H9 (cell line): ENCODE measurements around the gene HIF1A. TPM values are rescaled to one million over a fixed set of nuclear protein-coding genes. Genes with fewer than 3 reads are reported as not detected.

Source experiments
- DNase-seq: peaks from one replicate; pipeline ENCODE4 v3.0.0-alpha.2; 2017
- H2AFZ ChIP-seq: one replicate; pipeline ENCODE4 v1.6.1; 2013; ENCODE audit warnings: mild to moderate bottlenecking, low read length, control low read depth, moderate library complexity
- H2AK5ac ChIP-seq: 2 replicates; pipeline ENCODE4 v1.6.1; 2013; ENCODE audit warnings: low read length, control low read depth, mixed read lengths; ENCODE audit not compliant: insufficient read length
- H2BK120ac ChIP-seq: one replicate; pipeline ENCODE4 v1.6.1; 2013; ENCODE audit warnings: low read depth, mild to moderate bottlenecking, low read length, control low read depth, inconsistent platforms; ENCODE audit not compliant: poor library complexity, severe bottlenecking
- H2BK12ac ChIP-seq: 2 replicates; pipeline ENCODE4 v1.6.1; 2013; ENCODE audit warnings: low read length, control low read depth, mixed read lengths, low read depth; ENCODE audit not compliant: insufficient read length
- H2BK15ac ChIP-seq: 2 replicates; pipeline ENCODE4 v1.6.1; 2013; ENCODE audit warnings: low read depth, low read length, control low read depth
- H2BK20ac ChIP-seq: one replicate; pipeline ENCODE4 v1.6.1; 2013; ENCODE audit warnings: low read depth, mild to moderate bottlenecking, low read length, control low read depth, inconsistent platforms; ENCODE audit not compliant: poor library complexity, severe bottlenecking
- H2BK5ac ChIP-seq: 2 replicates; pipeline ENCODE4 v1.6.1; 2013; ENCODE audit warnings: low read length, control low read depth, mixed read lengths; ENCODE audit not compliant: insufficient read length
- H3K14ac ChIP-seq: 2 replicates; pipeline ENCODE4 v1.6.1; 2013; ENCODE audit warnings: low read length, control low read depth; ENCODE audit not compliant: insufficient read depth
- H3K18ac ChIP-seq: 2 replicates; pipeline ENCODE4 v1.6.1; 2013; ENCODE audit warnings: low read depth, mild to moderate bottlenecking, mixed read lengths, low read length, control low read depth; ENCODE audit not compliant: insufficient read length
- H3K23ac ChIP-seq: 2 replicates; pipeline ENCODE4 v1.6.1; 2013; ENCODE audit warnings: low read length, control low read depth, mixed read lengths, low read depth; ENCODE audit not compliant: insufficient read length
- H3K23me2 ChIP-seq: 2 replicates; pipeline ENCODE4 v1.6.1; 2013; ENCODE audit warnings: low read depth, mild to moderate bottlenecking, mixed read lengths, low read length, control low read depth; ENCODE audit not compliant: insufficient read length, poor library complexity, severe bottlenecking
- H3K27ac ChIP-seq: 2 replicates; pipeline ENCODE4 v1.5.1; 2013; ENCODE audit warnings: low read length, control low read depth, mixed read lengths, low read depth; ENCODE audit not compliant: insufficient read length
- H3K27me3 ChIP-seq: 2 replicates; pipeline ENCODE4 v1.6.1; 2013; ENCODE audit warnings: low read length, control low read depth, inconsistent platforms; ENCODE audit not compliant: insufficient read depth
- H3K4ac ChIP-seq: 2 replicates; pipeline ENCODE4 v1.6.1; 2013; ENCODE audit warnings: low read depth, mild to moderate bottlenecking, control low read depth, inconsistent platforms, low read length, moderate library complexity
- H3K4me1 ChIP-seq: 2 replicates; pipeline ENCODE4 v1.6.1; 2013; ENCODE audit warnings: low read length, control low read depth, inconsistent platforms; ENCODE audit not compliant: insufficient read depth
- H3K4me2 ChIP-seq: 2 replicates; pipeline ENCODE4 v1.6.1; 2013; ENCODE audit warnings: low read length, control low read depth, mixed read lengths; ENCODE audit not compliant: insufficient read length, insufficient read depth
- H3K56ac ChIP-seq: 2 replicates; pipeline ENCODE4 v1.6.1; 2013; ENCODE audit warnings: low read depth, mild to moderate bottlenecking, mixed read lengths, low read length, control low read depth; ENCODE audit not compliant: insufficient read length
- H3K79me1 ChIP-seq: 2 replicates; pipeline ENCODE4 v1.6.1; 2013; ENCODE audit warnings: low read depth, mild to moderate bottlenecking, moderate library complexity, low read length, control low read depth, inconsistent platforms; ENCODE audit not compliant: insufficient read depth, poor library complexity, severe bottlenecking
- H3K79me2 ChIP-seq: 2 replicates; pipeline ENCODE4 v1.6.1; 2013; ENCODE audit warnings: low read length, control low read depth, inconsistent platforms; ENCODE audit not compliant: insufficient read depth
- H3K9ac ChIP-seq: 2 replicates; pipeline ENCODE4 v1.6.1; 2013; ENCODE audit warnings: low read length, control low read depth, mixed read lengths; ENCODE audit not compliant: insufficient read length; ENCODE audit errors: extremely low read depth
- H3K9me3 ChIP-seq: one replicate; pipeline ENCODE4 v1.6.1; 2013; ENCODE audit warnings: low read depth, low read length, inconsistent platforms; ENCODE audit not compliant: control insufficient read depth
- H3T11ph ChIP-seq: one replicate; pipeline ENCODE4 v1.6.1; 2013; ENCODE audit warnings: mild to moderate bottlenecking, low read length, control low read depth, inconsistent platforms
- H4K20me1 ChIP-seq: one replicate; pipeline ENCODE4 v1.6.1; 2013; ENCODE audit not compliant: control insufficient read depth, insufficient read length, insufficient read depth
- H4K5ac ChIP-seq: 2 replicates; pipeline ENCODE4 v1.6.1; 2013; ENCODE audit warnings: low read depth, mild to moderate bottlenecking, mixed read lengths, low read length, control low read depth; ENCODE audit not compliant: insufficient read length
- H4K8ac ChIP-seq: replicated peaks from 2 replicates; pipeline ENCODE4 v1.6.1; 2013; ENCODE audit warnings: low read length, control low read depth, mixed read lengths, low read depth; ENCODE audit not compliant: insufficient read length
- H4K91ac ChIP-seq: 2 replicates; pipeline ENCODE4 v1.6.1; 2013; ENCODE audit warnings: low read depth, mild to moderate bottlenecking, moderate library complexity, mixed read lengths, low read length, control low read depth; ENCODE audit not compliant: insufficient read length
- H3K27ac Mint-ChIP-seq, 3 experiments: 2 replicates in 2 of 3; 3 replicates in 1 of 3; pipeline ENCODE4 v1.8.0; 2020 to 2021; ENCODE audit warnings: mixed read lengths in 3 of 3, mild to moderate bottlenecking in 1 of 3, moderate library complexity in 1 of 3
- H3K27me3 Mint-ChIP-seq: 2 replicates; pipeline ENCODE4 v1.8.0; 2021; ENCODE audit warnings: low read depth, mild to moderate bottlenecking, moderate library complexity, mixed read lengths
- H3K36me3 Mint-ChIP-seq, 3 experiments: 2 replicates in 2 of 3; 3 replicates in 1 of 3; pipeline ENCODE4 v1.8.0; 2020 to 2021; ENCODE audit warnings: low read depth in 3 of 3, mixed read lengths in 3 of 3; ENCODE audit not compliant: insufficient read depth in 1 of 3
- H3K4me1 Mint-ChIP-seq, 2 experiments: 2 replicates each; pipeline ENCODE4 v1.8.0; 2020; ENCODE audit warnings: mixed read lengths in 2 of 2
- H3K4me3 Mint-ChIP-seq, 2 experiments: 2 replicates in 1 of 2; 3 replicates in 1 of 2; pipeline ENCODE4 v1.8.0; 2020 to 2021; ENCODE audit warnings: mild to moderate bottlenecking in 2 of 2, mixed read lengths in 2 of 2, moderate library complexity in 1 of 2
- H3K9me3 Mint-ChIP-seq, 2 experiments: 2 replicates in 1 of 2; 3 replicates in 1 of 2; pipeline ENCODE4 v1.8.0; 2020; ENCODE audit warnings: mild to moderate bottlenecking in 2 of 2, mixed read lengths in 2 of 2, moderate library complexity in 1 of 2
- WGBS: extraction: QIAGEN DNeasy Blood & Tissue Kit; methylation state at CpG from one replicate; pipeline ENCODE4 v1.1.7; 2013; ENCODE audit warnings: missing lambda C conversion rate, low lambda C conversion rate, mixed read lengths; ENCODE audit not compliant: insufficient read length; ENCODE audit errors: extremely low coverage; 5-methylcytosine and 5-hydroxymethylcytosine counted together
- total RNA-seq: library from RNA; stranded (reverse); gene quantifications from 2 replicates; pipeline ENCODE4 v1.2.1, GENCODE V29; 2021
- TF ChIP-seq, protein P1 (sequence below): fragments of 200-600 bp; sonication (generic); conservative IDR thresholded peaks from 3 replicates; pipeline ENCODE4 v1.8.0; 2021; ENCODE audit warnings: antibody characterized with exemption, mild to moderate bottlenecking

Gene HIF1A
- total RNA-seq, 1 experiment from 2014 or later, result 154 TPM

DNA sequence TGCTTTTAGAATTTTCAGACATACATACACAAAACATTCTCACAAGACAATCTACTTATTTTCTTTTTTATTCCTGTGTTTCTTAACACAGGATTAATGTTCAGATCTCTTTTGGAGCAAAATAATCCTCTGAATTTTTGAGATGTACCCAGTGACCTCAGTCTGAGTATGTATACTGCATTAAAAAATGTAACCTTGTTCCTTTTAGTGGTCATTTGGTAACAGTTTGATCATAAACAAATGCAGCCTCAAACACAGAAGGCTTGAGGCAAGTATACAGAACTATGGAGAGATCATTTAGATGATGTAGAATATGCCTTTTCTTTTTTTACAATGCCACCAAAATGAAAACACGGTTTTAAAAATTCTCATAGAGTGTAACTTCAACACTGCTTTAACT is 9.7 kb downstream of the HIF1A start:
- Histone ChIP-seq H3K9me3 (no peaks in the 10 kb centered on the region), H3K27me3 (no peaks in the 10 kb centered on the region), H3K18ac (no peak overlapping the region), H3K23me2 (no peaks in the 10 kb centered on the region), H3K4me2 (no peak overlapping the region), H3K4ac (no peak overlapping the region), H4K5ac (no peak overlapping the region), H3K23ac (no peak overlapping the region), H2BK12ac (no peak overlapping the region), H3K4me1 (no peaks in the 10 kb centered on the region; the same call in 1 of the 2 replicates), H3K79me1 (no peaks in the 10 kb centered on the region), H3K56ac (no peak overlapping the region), H3T11ph (no peak overlapping the region), H2AK5ac (no peak overlapping the region), H2BK120ac (no peak overlapping the region), H4K91ac (no peak overlapping the region), H2BK20ac (no peak overlapping the region), H2BK15ac (no peak overlapping the region), H2BK5ac (no peak overlapping the region), H2AFZ (no peak overlapping the region), H3K14ac (no peak overlapping the region), H4K20me1 (no peaks in the 10 kb centered on the region), H4K8ac (no peak overlapping the region), H3K27ac (no peak overlapping the region), H3K9ac (no peak overlapping the region), H3K79me2 (peaks cover 55% of the 10 kb centered on the region)
- peaks cover 2 to 10% (median 8%) of the 10 kb centered on the region in 3 experiments; a peak in 5 of 7 replicates for H3K36me3 Mint-ChIP-seq
- no CpG with 5 or more reads among the region's 1 CpG for WGBS
- no peak for DNase-seq
- TF ChIP-seq, protein P1, sequence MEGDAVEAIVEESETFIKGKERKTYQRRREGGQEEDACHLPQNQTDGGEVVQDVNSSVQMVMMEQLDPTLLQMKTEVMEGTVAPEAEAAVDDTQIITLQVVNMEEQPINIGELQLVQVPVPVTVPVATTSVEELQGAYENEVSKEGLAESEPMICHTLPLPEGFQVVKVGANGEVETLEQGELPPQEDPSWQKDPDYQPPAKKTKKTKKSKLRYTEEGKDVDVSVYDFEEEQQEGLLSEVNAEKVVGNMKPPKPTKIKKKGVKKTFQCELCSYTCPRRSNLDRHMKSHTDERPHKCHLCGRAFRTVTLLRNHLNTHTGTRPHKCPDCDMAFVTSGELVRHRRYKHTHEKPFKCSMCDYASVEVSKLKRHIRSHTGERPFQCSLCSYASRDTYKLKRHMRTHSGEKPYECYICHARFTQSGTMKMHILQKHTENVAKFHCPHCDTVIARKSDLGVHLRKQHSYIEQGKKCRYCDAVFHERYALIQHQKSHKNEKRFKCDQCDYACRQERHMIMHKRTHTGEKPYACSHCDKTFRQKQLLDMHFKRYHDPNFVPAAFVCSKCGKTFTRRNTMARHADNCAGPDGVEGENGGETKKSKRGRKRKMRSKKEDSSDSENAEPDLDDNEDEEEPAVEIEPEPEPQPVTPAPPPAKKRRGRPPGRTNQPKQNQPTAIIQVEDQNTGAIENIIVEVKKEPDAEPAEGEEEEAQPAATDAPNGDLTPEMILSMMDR, result no peak
- no peak overlapping the region for H3K4me3 Mint-ChIP-seq
- H3K27me3 Mint-ChIP-seq, result no peaks in the 10 kb centered on the region
- H3K27ac Mint-ChIP-seq, result no peak overlapping the region
- peaks cover 45 to 47% of the 10 kb centered on the region in 2 experiments for H3K4me1 Mint-ChIP-seq
- H3K9me3 Mint-ChIP-seq, result no peaks in the 10 kb centered on the region
